Measurements from ENCODE around the gene ZNF814.

DNA sequence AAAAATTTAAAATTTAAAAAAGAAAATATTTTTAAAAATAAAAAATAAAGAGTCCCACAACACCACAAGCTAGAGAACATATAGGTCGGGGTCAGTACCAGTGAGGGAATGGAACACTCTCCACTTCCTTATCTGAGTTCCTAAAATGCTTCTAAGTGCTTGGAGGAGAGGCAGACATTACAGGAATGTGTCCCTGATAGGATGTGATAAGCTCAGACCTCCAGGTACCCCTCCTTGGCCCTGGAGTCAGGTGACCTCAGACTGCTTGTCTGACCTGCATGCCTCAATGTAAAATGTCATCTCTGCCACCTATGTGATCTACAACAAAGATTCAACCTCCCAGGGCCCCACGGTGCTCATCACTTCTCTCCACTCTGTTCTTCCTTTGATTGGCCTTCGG lies 2.8 kb downstream of the ZNF814 start:
- TF ChIP-seq, protein P1, sequence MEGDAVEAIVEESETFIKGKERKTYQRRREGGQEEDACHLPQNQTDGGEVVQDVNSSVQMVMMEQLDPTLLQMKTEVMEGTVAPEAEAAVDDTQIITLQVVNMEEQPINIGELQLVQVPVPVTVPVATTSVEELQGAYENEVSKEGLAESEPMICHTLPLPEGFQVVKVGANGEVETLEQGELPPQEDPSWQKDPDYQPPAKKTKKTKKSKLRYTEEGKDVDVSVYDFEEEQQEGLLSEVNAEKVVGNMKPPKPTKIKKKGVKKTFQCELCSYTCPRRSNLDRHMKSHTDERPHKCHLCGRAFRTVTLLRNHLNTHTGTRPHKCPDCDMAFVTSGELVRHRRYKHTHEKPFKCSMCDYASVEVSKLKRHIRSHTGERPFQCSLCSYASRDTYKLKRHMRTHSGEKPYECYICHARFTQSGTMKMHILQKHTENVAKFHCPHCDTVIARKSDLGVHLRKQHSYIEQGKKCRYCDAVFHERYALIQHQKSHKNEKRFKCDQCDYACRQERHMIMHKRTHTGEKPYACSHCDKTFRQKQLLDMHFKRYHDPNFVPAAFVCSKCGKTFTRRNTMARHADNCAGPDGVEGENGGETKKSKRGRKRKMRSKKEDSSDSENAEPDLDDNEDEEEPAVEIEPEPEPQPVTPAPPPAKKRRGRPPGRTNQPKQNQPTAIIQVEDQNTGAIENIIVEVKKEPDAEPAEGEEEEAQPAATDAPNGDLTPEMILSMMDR (IDR thresholded peaks at IDR 0.05; ENCODE audit: borderline replicate concordance, extremely low read depth, low read length, poor library complexity, severe bottlenecking): no peak
- TF ChIP-seq EZH2 (IDR thresholded peaks at IDR 0.05; ENCODE audit: borderline replicate concordance, low read depth, low read length, severe bottlenecking): no peak
